ENCODE results near the gene PAK4.

The PAK4 gene

GRCh38 chr19:39122934-39123731, 2.5 kb upstream of the PAK4 start:
- no peak for DNase-seq (ENCODE audit: low spot score)
- TF ChIP-seq CTCF (IDR thresholded peaks at IDR 0.05; ENCODE audit: extremely low read depth, insufficient read depth, missing control alignments), result no peak
- in situ Hi-C loops (cut with MboI; ENCODE audit: low pct_unique_long_range_greater_than_20kb, low sequenced_read_pairs, unreplicated experiment), result loop anchor here (10.0 to 25.0 kb wide), 2 partner anchors 212 to 414 kb away; partner anchors contain the start of genes EID2, EID2B and GMFG

DNA sequence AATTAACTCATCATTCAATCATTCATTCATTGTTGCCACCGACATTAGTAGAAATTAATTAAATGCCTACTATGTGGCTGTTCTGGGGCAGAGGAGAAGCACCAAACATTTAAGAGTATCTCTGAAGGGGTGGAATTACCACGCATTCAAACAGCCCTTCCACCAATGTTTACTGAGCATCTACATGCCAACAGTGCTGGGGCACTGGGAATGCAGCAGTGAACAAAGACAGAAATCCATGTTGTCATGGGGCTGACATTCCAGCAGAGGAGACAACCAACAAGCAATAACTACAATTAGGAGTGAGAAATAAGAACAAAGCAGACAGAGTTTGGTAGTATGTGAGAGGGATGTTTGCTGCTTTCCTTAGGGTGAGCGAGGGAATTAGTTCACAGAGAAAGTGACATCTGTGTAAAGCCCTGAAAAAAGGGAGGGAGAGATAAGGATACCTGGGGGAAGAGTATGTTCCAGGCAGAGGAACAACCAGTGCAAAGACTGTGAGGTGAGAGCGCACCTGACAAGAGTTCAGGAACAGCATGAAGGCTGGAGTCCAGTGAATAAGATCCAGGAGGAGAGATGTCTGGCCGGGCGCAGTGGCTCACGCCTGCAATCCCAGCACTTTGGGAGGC, 1.3 kb upstream of the PAK4 start:
- no peak for TF ChIP-seq CTCF (IDR thresholded peaks at IDR 0.05; ENCODE audit: extremely low read depth, insufficient read depth, missing control alignments)
- in situ Hi-C loops (cut with MboI; ENCODE audit: low pct_unique_long_range_greater_than_20kb, low sequenced_read_pairs, unreplicated experiment), result loop anchor here (10.0 to 25.0 kb wide), 2 partner anchors 211 to 413 kb away; partner anchors contain the start of genes EID2, EID2B and GMFG
- no peak for DNase-seq (ENCODE audit: low spot score)

- in situ Hi-C loops (cut with MboI; ENCODE audit: low pct_unique_long_range_greater_than_20kb, low sequenced_read_pairs, unreplicated experiment), result loop anchor here (10.0 kb wide), 1 partner anchor 210 kb away; the partner anchor contains the start of gene GMFG
- no peak for TF ChIP-seq CTCF (IDR thresholded peaks at IDR 0.05; ENCODE audit: extremely low read depth, insufficient read depth, missing control alignments)
- no peak for DNase-seq (ENCODE audit: low spot score)
These were observed 410 bp upstream of the PAK4 start for GRCh38 chr19:39125199-39125553.

DNA sequence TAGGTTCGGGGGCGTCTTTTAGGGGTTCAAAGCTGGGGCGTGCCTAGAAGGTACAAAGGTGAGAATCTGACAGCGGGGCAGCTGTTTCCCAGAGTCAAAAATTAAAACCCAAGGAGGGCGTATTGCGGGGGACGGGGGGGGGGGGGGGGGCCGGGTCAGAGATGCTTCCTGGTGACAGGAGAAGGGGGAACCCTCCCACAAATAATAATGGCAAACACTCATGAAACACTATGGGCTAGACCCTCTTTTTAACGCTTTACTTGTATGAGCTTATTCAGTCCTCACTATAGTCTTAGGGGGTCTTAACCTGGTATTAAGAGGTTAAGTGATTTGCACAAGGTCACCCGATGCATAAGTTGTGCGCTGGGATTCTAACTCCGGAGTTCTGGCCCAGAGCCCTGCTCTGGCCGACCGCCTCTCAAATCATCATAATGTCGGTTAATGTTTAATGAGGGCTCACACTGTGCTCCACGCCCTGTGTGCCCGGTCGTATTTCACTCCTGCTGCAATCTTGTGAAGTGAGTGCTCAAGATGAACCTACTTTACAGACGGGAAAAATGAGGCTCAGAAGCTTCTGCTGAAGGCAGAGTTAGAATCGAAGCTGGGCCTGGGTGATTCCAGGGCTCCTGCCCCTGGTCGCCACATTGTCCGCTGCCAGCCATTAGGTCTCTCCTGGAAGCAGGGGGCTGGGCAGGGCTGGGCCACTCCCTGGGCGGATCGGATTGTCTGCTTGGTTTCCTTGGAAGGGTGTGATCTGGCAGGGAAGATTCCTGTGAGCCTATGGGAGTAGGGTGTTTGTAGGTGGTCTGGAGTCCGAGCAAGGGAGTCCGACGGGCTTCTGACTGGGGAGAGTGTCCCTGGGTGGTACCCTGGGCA, 964 bp downstream of the PAK4 start:
- DNase-seq (ENCODE audit: low spot score), result no peak

DNA sequence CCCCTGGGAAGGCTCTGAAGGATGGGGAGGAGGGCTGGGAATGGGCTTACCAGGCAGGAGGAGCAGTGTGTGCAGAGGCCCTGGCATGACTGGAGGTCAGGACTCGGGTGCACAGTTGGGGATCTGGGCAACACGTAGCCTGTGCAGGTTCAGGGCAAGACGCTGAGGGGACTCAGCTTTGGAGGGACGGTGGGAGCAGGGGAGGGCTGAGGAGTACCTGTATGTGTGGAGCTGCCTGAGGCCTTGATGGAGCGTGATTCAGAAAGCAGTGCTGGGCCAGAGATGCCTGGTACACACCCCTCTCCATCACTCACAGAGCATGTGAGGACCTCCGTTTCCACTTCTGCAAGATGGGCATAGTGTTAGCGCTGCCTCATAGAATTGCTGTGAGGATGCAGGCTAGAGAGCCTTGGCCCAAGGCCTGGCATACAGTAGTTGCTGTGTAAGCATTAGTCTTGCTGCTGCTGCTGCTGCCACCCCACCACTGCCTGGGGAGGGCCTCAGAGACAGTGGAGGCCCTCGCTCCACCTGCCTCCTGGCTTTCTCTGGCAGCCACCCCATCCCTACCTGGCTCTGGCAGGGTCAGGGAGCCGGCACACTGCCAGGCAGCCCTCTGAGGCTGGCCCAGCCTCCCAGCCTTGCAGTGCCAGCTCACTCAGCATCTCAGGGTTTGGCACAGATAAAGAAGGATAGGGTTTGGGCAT, 2.4 kb downstream of the PAK4 start:
- DNase-seq (ENCODE audit: low spot score), result no peak
- TF ChIP-seq CTCF (IDR thresholded peaks at IDR 0.05; ENCODE audit: extremely low read depth, insufficient read depth, missing control alignments), result no peak
- in situ Hi-C loops (cut with MboI; ENCODE audit: low pct_unique_long_range_greater_than_20kb, low sequenced_read_pairs, unreplicated experiment), result loop anchor here (10.0 kb wide), 1 partner anchor 207 kb away; the partner anchor contains the start of gene GMFG

More for the DNA sequence above, 964 bp downstream of the PAK4 start:
- TF ChIP-seq CTCF (IDR thresholded peaks at IDR 0.05; ENCODE audit: extremely low read depth, insufficient read depth, missing control alignments), result no peak
- in situ Hi-C loops (cut with MboI; ENCODE audit: low pct_unique_long_range_greater_than_20kb, low sequenced_read_pairs, unreplicated experiment), result loop anchor here (10.0 kb wide), 1 partner anchor 208 kb away; the partner anchor contains the start of gene GMFG

Data from GM13977 (cell line).